ENCODE data around the gene CNNM2. TPM values are rescaled to one million over a fixed set of nuclear protein-coding genes. Genes with fewer than 3 reads are reported as not detected.
"Not testable (repeated sequence)": the region's sequence is repeated elsewhere in the genome, so short reads cannot be mapped to it uniquely, and the experiment has no call there.

CNNM2 gene
- total RNA-seq, 1 experiment from 2014 or later: 7.2 TPM

- POLR2A ChIA-PET (ENCODE audit: unreplicated experiment): no interaction called here
- Histone ChIP-seq H3K4me2 (ENCODE audit: low read length) (no peak overlapping the region), H3K9me3 (ENCODE audit: low read length) (no peaks in the 10 kb centered on the region), H3K36me3 (ENCODE audit: low read depth, low read length) (no peaks in the 10 kb centered on the region), H3K27ac (ENCODE audit: low read length) (no peak overlapping the region), H3K4me1 (ENCODE audit: insufficient read depth, low read length) (no peaks in the 10 kb centered on the region), H3K27me3 (ENCODE audit: low read length) (no peaks in the 10 kb centered on the region), H3K4me3 (ENCODE audit: low read length) (no peak overlapping the region), H3K9me2 (replicated peaks; ENCODE audit: low read length) (no peaks in the 10 kb centered on the region), H3K79me2 (ENCODE audit: low read length) (no peaks in the 10 kb centered on the region), H3K9ac (ENCODE audit: low read length) (no peak overlapping the region), H4K20me1 (ENCODE audit: low read length) (no peaks in the 10 kb centered on the region), H3F3A (ENCODE audit: low read length, unreplicated experiment) (no peaks in the 10 kb centered on the region), H2AFZ (ENCODE audit: low read length) (no peak overlapping the region)
- BruUV-seq (replicated peaks): no TSS peak
- TF ChIP-seq, protein P1, sequence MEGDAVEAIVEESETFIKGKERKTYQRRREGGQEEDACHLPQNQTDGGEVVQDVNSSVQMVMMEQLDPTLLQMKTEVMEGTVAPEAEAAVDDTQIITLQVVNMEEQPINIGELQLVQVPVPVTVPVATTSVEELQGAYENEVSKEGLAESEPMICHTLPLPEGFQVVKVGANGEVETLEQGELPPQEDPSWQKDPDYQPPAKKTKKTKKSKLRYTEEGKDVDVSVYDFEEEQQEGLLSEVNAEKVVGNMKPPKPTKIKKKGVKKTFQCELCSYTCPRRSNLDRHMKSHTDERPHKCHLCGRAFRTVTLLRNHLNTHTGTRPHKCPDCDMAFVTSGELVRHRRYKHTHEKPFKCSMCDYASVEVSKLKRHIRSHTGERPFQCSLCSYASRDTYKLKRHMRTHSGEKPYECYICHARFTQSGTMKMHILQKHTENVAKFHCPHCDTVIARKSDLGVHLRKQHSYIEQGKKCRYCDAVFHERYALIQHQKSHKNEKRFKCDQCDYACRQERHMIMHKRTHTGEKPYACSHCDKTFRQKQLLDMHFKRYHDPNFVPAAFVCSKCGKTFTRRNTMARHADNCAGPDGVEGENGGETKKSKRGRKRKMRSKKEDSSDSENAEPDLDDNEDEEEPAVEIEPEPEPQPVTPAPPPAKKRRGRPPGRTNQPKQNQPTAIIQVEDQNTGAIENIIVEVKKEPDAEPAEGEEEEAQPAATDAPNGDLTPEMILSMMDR (conservative IDR thresholded peaks at IDR 0.05; ENCODE audit: low read depth, low read length): no peak
- no peak for TF ChIP-seq EZH2 (IDR thresholded peaks at IDR 0.05; ENCODE audit: low read length, unreplicated experiment)
- no peak for TF ChIP-seq EZH2phosphoT487 (IDR thresholded peaks at IDR 0.05; ENCODE audit: borderline replicate concordance, low read length)
- no peak for DNase-seq
- CTCF ChIA-PET: no interaction called here
- no peak for ATAC-seq
- intact Hi-C loops (cut with micrococcal nuclease): no loop called here
Observed at GRCh38 chr10:103066141-103067098, 148.3 kb downstream of the CNNM2 start.

- H3K36me3 ChIP-seq (ENCODE audit: low read depth, low read length); DNase-seq; H2AFZ ChIP-seq (ENCODE audit: low read length); H3K9me3 ChIP-seq (ENCODE audit: low read length); BruUV-seq (replicated peaks); H4K20me1 ChIP-seq (ENCODE audit: low read length); H3K9me2 ChIP-seq (replicated peaks; ENCODE audit: low read length); H3F3A ChIP-seq (ENCODE audit: low read length, unreplicated experiment); ATAC-seq; intact Hi-C loops (cut with micrococcal nuclease); H3K4me2 ChIP-seq (ENCODE audit: low read length); H3K27me3 ChIP-seq (ENCODE audit: low read length); H3K4me3 ChIP-seq (ENCODE audit: low read length); POLR2A ChIA-PET (ENCODE audit: unreplicated experiment); H3K9ac ChIP-seq (ENCODE audit: low read length); H3K4me1 ChIP-seq (ENCODE audit: insufficient read depth, low read length); CTCF ChIA-PET; H3K27ac ChIP-seq (ENCODE audit: low read length); H3K79me2 ChIP-seq (ENCODE audit: low read length): not testable (repeated sequence)
Observed at GRCh38 chr10:103067099-103067477, 149.0 kb downstream of the CNNM2 start.

- TF ChIP-seq, protein P1 (conservative IDR thresholded peaks at IDR 0.05; ENCODE audit: low read depth, low read length): no peak
- TF ChIP-seq EZH2phosphoT487 (IDR thresholded peaks at IDR 0.05; ENCODE audit: borderline replicate concordance, low read length): no peak
- TF ChIP-seq EZH2 (IDR thresholded peaks at IDR 0.05; ENCODE audit: low read length, unreplicated experiment): no peak
Observed at GRCh38 chr10:103067484-103067883, 149.4 kb downstream of the CNNM2 start.

More at GRCh38 chr10:103067484-103067883, 149.4 kb downstream of the CNNM2 start:
- H3K9ac ChIP-seq (ENCODE audit: low read length): no peak overlapping the region
- H3K27me3 ChIP-seq (ENCODE audit: low read length): no peaks in the 10 kb centered on the region
- no peak overlapping the region for H3K4me2 ChIP-seq (ENCODE audit: low read length)
- H3K4me1 ChIP-seq (ENCODE audit: insufficient read depth, low read length): no peaks in the 10 kb centered on the region
- no peaks in the 10 kb centered on the region for H3K36me3 ChIP-seq (ENCODE audit: low read depth, low read length)
- no TSS peak for BruUV-seq (replicated peaks)
- no peaks in the 10 kb centered on the region for H3F3A ChIP-seq (ENCODE audit: low read length, unreplicated experiment)
- H4K20me1 ChIP-seq (ENCODE audit: low read length): no peaks in the 10 kb centered on the region
- H3K9me2 ChIP-seq (replicated peaks; ENCODE audit: low read length): no peaks in the 10 kb centered on the region
- DNase-seq: no peak
- H3K79me2 ChIP-seq (ENCODE audit: low read length): no peaks in the 10 kb centered on the region
- no peaks in the 10 kb centered on the region for H3K9me3 ChIP-seq (ENCODE audit: low read length)
- ChIA-PET CTCF (no interaction called here), POLR2A (ENCODE audit: unreplicated experiment) (interaction anchor here (0.6 kb wide), 1 partner anchor 149 kb away, joined by 3 read pairs; the partner anchor contains the start of gene CNNM2)
- H2AFZ ChIP-seq (ENCODE audit: low read length): no peak overlapping the region
- no peak overlapping the region for H3K27ac ChIP-seq (ENCODE audit: low read length)
- no peak overlapping the region for H3K4me3 ChIP-seq (ENCODE audit: low read length)
- no peak for ATAC-seq
- intact Hi-C loops (cut with micrococcal nuclease): no loop called here
